ENCODE measurements around the gene ZBTB46. TPM values are rescaled to one million over a fixed set of nuclear protein-coding genes. Genes with fewer than 3 reads are reported as not detected.

ZBTB46 gene
- total RNA-seq, 1 experiment from 2014 or later = 3.6 TPM

GRCh38 chr20:63701051-63701328 is 130.1 kb downstream of the ZBTB46 start:
- Histone ChIP-seq H3K79me2 (ENCODE audit: low read depth) (peaks cover 18% of the 10 kb centered on the region), H2AFZ (no peak overlapping the region), H3K4me2 (no peak overlapping the region), H3K9me3 (ENCODE audit: insufficient read depth, low read depth) (no peaks in the 10 kb centered on the region), H3K36me3 (ENCODE audit: low read depth) (peaks cover 17% of the 10 kb centered on the region), H3F3A (ENCODE audit: insufficient read depth, low read depth) (peaks cover 57% of the 10 kb centered on the region; the same call in 1 of the 2 replicates), H3K27me3 (ENCODE audit: insufficient read depth, low read depth) (no peaks in the 10 kb centered on the region), H4K20me1 (ENCODE audit: insufficient read depth) (0 out of 2 replicates have a peak, but pooled peaks cover 3% of the 10 kb centered on the region), H3K27ac (0 out of 2 replicates have a peak overlapping the region, but pooled peaks have one; percentile 5), H3K4me3 (no peak overlapping the region), H3K9me2 (ENCODE audit: insufficient read depth) (no peaks in the 10 kb centered on the region), H3K4me1 (replicated peaks; ENCODE audit: insufficient read depth) (peaks cover 22% of the 10 kb centered on the region)
- POLR2A ChIA-PET (ENCODE audit: unreplicated experiment) = no interaction called here
- intact Hi-C loops (cut with micrococcal nuclease; ENCODE audit: unreplicated experiment) = no loop called here
- BruUV-seq (replicated peaks) = no TSS peak
- no peak for DNase-seq
- TF ChIP-seq, protein P1, sequence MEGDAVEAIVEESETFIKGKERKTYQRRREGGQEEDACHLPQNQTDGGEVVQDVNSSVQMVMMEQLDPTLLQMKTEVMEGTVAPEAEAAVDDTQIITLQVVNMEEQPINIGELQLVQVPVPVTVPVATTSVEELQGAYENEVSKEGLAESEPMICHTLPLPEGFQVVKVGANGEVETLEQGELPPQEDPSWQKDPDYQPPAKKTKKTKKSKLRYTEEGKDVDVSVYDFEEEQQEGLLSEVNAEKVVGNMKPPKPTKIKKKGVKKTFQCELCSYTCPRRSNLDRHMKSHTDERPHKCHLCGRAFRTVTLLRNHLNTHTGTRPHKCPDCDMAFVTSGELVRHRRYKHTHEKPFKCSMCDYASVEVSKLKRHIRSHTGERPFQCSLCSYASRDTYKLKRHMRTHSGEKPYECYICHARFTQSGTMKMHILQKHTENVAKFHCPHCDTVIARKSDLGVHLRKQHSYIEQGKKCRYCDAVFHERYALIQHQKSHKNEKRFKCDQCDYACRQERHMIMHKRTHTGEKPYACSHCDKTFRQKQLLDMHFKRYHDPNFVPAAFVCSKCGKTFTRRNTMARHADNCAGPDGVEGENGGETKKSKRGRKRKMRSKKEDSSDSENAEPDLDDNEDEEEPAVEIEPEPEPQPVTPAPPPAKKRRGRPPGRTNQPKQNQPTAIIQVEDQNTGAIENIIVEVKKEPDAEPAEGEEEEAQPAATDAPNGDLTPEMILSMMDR (conservative IDR thresholded peaks at IDR 0.05) = no peak
- TF ChIP-seq EZH2 (IDR thresholded peaks at IDR 0.05; ENCODE audit: low read depth) = no peak
- CTCF ChIA-PET = interaction anchor here (0.6 kb wide), 1 partner anchor 93 kb away, joined by 9 read pairs; no protein-coding TSS in a partner anchor

DNA sequence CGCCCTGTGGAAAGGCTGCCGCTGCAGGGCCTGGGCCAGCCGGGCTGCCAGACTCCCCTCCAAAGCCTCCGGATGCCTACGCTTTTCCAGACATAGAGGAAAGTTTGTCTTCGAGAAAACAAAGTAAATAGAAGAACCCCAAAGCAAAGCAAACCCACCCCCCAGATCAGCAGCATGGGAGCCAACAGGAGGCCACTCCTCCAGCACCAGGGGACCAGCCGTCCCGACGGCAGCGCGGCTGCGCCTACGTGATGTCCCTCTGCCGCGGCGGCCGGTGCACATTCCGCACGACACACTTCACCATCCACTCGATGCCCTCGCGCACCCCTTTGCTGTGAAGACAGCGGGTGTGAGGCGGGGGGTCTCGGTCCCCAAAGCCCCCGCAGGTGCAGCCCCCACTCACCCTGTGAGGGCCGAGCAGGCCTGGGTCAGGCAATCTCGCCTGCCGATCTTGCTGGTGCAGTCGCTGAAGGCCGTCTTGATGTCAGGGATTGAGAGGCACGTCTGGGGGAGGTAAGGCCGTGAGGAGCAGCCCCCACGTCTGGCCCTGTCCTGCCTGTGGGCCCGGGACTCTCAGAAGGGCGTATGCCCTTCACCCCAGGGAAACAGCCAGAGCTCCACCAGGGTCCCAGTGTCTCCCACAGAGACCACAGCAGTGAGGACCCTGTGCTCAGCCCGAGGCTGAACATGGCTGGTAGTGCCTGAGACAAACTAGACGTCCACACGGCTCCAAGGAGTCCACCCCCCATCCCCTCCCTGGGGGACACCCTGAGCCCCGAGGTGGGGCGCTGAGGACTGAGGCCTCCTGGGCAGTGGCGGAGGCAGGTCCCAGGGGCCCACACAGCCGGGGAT is 130.6 kb downstream of the ZBTB46 start:
- intact Hi-C loops (cut with micrococcal nuclease; ENCODE audit: unreplicated experiment) = no loop called here
- peaks cover 20% of the 10 kb centered on the region for H3K4me1 ChIP-seq (replicated peaks; ENCODE audit: insufficient read depth)
- no peak for DNase-seq
- H3K36me3 ChIP-seq (ENCODE audit: low read depth) = peaks cover 11% of the 10 kb centered on the region
- H2AFZ ChIP-seq = no peak overlapping the region
- peak overlapping the region; percentile 65 for H3K27ac ChIP-seq
- H3F3A ChIP-seq (ENCODE audit: insufficient read depth, low read depth) = peaks cover 57% of the 10 kb centered on the region; the same call in 1 of the 2 replicates
- H3K4me3 ChIP-seq = no peak overlapping the region
- ChIA-PET POLR2A (ENCODE audit: unreplicated experiment) (no interaction called here), CTCF (interaction anchor here (0.6 kb wide), 1 partner anchor 94 kb away, joined by 9 read pairs; no protein-coding TSS in a partner anchor)
- peak overlapping the region; percentile 71; the same call in 1 of the 2 replicates for H3K4me2 ChIP-seq
- no peaks in the 10 kb centered on the region for H3K9me3 ChIP-seq (ENCODE audit: insufficient read depth, low read depth)
- peaks cover 13% of the 10 kb centered on the region; the same call in 1 of the 2 replicates for H3K79me2 ChIP-seq (ENCODE audit: low read depth)
- H3K27me3 ChIP-seq (ENCODE audit: insufficient read depth, low read depth) = no peaks in the 10 kb centered on the region
- no TSS peak for BruUV-seq (replicated peaks)
- no peaks in the 10 kb centered on the region for H3K9me2 ChIP-seq (ENCODE audit: insufficient read depth)
- H4K20me1 ChIP-seq (ENCODE audit: insufficient read depth) = 0 out of 2 replicates have a peak, but pooled peaks cover 3% of the 10 kb centered on the region
- TF ChIP-seq, protein P1 (conservative IDR thresholded peaks at IDR 0.05) = no peak

DNA sequence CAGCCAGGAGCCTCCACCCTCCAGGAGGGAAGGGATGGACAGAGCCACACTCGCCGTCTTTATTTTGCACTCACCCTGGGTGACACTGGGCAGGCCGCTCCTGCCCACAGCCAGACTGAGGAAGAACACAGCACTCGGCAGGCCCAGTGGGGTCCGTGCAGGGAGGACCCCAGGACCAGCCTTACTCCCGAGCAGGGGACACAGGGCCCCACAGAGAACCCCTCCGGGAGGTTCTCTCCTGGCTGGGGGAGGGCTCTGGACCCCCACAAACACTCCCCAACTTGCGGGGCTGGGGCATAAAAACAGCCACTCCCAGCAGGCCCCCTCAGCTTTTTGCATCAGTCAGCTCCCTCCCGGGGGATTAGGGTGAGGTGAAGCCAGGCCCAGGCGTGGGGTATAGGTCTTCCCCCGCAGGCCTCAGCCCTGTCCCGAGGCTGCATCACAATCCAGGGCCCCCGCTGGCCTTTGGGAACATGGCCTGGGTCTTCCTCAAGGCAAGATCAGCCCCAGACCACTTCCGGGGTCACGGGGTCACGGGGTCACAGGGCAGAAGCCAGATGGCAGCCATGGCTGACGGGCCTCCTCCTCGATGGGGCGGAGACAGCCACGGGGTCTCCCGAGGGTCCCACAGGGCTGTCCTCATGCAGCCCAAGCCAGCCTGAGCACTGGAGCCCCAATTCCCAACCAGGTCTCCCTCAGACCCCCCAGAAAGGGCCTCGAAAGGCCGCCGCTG is 131.4 kb downstream of the ZBTB46 start:
- peak overlapping the region; percentile 71 for H3K4me2 ChIP-seq

More for the DNA sequence above, 131.4 kb downstream of the ZBTB46 start:
- Histone ChIP-seq H3K36me3 (ENCODE audit: low read depth) (0 out of 2 replicates have a peak, but pooled peaks cover 5% of the 10 kb centered on the region), H4K20me1 (ENCODE audit: insufficient read depth) (0 out of 2 replicates have a peak, but pooled peaks cover 3% of the 10 kb centered on the region), H3K4me1 (replicated peaks; ENCODE audit: insufficient read depth) (peaks cover 20% of the 10 kb centered on the region), H3K79me2 (ENCODE audit: low read depth) (0 out of 2 replicates have a peak, but pooled peaks cover 5% of the 10 kb centered on the region), H3F3A (ENCODE audit: insufficient read depth, low read depth) (peaks cover 57% of the 10 kb centered on the region; the same call in 1 of the 2 replicates), H3K4me3 (peak overlapping the region; percentile 27; the same call in 1 of the 2 replicates), H3K27ac (peak overlapping the region; percentile 65), H3K9me2 (ENCODE audit: insufficient read depth) (no peaks in the 10 kb centered on the region), H3K9me3 (ENCODE audit: insufficient read depth, low read depth) (no peaks in the 10 kb centered on the region), H3K27me3 (ENCODE audit: insufficient read depth, low read depth) (no peaks in the 10 kb centered on the region), H2AFZ (no peak overlapping the region)
- intact Hi-C loops (cut with micrococcal nuclease; ENCODE audit: unreplicated experiment) = loop anchor here (1.0 kb wide), 1 partner anchor 17 kb away; no protein-coding TSS in a partner anchor
- TSS peak; percentile 86 for BruUV-seq (replicated peaks)
- ChIA-PET POLR2A (ENCODE audit: unreplicated experiment) (interaction anchor here (0.5 kb wide), 1 partner anchor 29 kb away, joined by 4 read pairs; no protein-coding TSS in a partner anchor), CTCF (no interaction called here)
- no peak for DNase-seq
- no peak for TF ChIP-seq EZH2 (IDR thresholded peaks at IDR 0.05; ENCODE audit: low read depth)
